Stimulated activated naive CD4-positive, alpha-beta T cell treated with Interleukin-2 at 50 U/mL for 16 hours (primary cell): ENCODE measurements around the gene PTCD1.
"Not testable (repeated sequence)": the region's sequence is repeated elsewhere in the genome, so short reads cannot be mapped to it uniquely, and the experiment has no call there.

ENCODE experiments used
- DNase-seq: peaks from one replicate; lab custom pipeline; 2025; lab: John Stamatoyannopoulos, UW

PTCD1 gene

GRCh38 chr7:99451936-99452335, 13.3 kb upstream of the PTCD1 start:
- no peak for DNase-seq

GRCh38 chr7:99449326-99449725, 10.7 kb upstream of the PTCD1 start:
- no peak for DNase-seq

- no peak for DNase-seq
Measured at GRCh38 chr7:99448855-99449254, 10.3 kb upstream of the PTCD1 start.

- no peak for DNase-seq
Measured at GRCh38 chr7:99447943-99448342, 9.3 kb upstream of the PTCD1 start.

DNA sequence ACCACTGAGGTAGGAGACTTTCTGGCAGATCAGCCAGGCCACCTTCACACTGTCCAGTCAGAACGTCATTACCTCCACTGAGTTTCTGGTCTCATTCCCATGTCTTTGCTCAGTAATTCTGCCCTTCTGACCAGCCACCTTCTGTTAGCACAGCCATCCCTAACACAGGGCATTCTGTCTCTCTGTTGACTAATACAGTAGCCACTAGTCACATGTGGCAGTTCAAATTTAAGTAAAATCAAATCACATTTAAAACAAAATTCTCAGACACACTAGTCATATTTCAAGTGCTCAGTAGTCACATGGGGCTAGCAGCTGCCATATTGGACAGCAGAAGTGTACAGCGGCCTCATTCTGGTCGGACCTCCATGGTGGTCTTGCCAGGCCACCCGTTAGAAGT, 7.5 kb upstream of the PTCD1 start:
- no peak for DNase-seq

- no peak for DNase-seq
Measured at GRCh38 chr7:99440195-99440594, 1.6 kb upstream of the PTCD1 start.

GRCh38 chr7:99437946-99438572, 539 bp downstream of the PTCD1 start:
- DNase-seq = no peak

DNA sequence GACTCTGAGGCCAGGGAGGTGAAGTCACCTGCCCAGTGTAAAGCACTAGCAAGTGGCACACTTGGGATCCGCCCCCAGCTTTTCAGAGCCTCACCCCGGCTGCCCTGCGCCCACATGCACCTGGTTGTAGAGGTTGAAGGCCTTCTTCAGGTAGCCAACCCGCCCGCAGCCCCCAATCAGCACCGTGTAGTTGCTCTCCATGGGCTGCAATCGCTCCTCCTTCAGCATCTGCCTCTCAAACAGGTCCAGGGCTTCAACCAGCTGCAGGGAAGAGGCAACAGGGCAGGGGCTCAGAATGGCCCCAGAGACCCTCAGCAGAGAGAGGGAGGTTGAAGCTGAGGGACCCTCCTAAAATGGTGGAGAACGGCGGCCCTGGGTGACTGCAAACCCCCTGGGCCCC, 5.4 kb downstream of the PTCD1 start:
- DNase-seq = no peak

- DNase-seq = not testable (repeated sequence)
Measured at GRCh38 chr7:99431756-99432540, 6.7 kb downstream of the PTCD1 start.

GRCh38 chr7:99429756-99430155, 8.8 kb downstream of the PTCD1 start:
- DNase-seq = no peak

DNA sequence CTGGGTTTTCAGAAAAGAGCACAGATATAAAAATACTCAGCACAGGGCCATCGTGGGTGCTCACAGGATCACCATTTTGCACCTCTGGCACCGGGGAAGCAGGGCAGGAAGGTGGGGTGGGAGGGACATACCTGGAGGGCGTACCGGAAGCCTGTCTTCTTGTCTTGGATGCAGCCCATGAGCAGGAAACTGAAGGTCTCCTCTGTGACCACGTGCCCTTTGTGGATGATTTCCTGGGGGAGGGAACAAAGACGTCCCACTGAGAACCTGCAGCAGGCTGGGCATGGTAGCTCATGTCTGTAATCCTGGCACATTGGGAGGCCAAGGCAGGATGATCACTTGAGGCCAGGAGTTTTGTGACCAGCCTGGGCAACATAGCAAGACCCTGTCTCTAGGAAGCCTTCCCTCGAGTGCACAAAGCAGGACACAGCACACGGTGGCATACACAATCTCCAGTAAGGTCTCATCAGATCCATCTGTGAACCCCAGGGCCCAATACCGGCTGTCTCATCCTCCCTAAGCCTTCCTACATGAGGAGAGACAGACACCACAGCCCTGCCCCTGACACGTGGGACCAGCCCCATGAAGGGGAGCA, 9.5 kb downstream of the PTCD1 start:
- DNase-seq = no peak

DNA sequence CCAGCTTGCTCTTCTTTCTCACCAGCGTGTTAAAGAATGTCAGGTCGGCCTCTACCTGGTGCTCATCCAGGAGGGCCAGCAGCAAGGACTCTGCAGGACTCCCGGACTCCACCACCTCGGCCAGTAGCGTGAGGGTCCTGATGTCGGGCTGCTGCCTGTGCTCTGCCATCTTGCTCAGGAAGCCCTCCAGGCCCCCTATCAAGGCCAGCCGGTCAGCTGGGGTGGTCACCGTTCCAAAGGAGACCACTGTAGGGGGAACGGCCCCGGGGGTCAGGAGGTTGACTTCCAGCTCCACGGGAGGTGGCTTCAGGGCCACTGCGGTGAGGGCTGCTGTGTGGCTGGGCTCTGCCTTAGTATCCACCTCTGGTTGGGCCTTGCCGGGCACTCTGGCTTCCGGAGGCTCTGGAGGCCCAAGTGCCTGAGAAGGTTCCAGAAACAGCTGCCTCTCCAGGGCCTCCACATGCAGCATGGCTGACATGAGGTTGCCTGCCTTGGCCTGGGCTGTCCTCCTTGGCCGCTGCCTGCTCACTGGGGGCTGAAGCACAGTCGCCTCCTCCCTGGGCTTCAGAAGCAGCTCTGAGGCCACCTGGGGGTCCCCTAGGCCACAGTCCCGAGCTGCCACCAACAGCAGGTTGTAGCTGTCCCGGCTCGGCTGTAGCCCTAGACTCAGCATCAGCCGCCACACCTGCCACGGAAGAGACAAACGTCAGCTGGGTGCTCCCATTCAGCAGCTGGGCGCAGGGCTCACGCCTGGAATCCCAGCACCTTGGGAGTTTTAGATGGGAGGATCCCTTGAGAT, 13.5 kb downstream of the PTCD1 start:
- DNase-seq = no peak

- DNase-seq = no peak
Measured at GRCh38 chr7:99422625-99423024, 16.0 kb downstream of the PTCD1 start.

GRCh38 chr7:99422186-99422585, 16.4 kb downstream of the PTCD1 start:
- DNase-seq = no peak

- no peak for DNase-seq
Measured at GRCh38 chr7:99420986-99421385, 17.6 kb downstream of the PTCD1 start.

DNA sequence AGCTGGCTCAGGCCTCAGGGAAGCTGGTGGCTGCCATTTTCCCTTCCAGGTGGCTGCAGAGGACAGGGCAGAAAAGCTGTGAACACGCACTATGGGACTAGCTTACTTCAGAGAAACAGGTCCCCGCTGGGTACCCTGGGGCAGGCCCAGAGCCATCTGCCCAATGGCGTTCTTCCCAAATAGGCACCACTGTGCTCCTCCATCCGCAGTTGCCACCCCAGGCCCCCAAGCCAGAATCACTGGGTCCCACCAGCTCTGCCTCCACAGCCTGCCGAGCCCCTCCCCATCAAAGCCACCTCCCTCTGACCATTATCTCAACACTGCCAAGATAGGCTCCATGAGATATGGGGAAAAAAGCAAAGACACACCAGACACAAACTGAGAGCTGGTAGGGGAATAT, 18.4 kb downstream of the PTCD1 start:
- no peak for DNase-seq

DNA sequence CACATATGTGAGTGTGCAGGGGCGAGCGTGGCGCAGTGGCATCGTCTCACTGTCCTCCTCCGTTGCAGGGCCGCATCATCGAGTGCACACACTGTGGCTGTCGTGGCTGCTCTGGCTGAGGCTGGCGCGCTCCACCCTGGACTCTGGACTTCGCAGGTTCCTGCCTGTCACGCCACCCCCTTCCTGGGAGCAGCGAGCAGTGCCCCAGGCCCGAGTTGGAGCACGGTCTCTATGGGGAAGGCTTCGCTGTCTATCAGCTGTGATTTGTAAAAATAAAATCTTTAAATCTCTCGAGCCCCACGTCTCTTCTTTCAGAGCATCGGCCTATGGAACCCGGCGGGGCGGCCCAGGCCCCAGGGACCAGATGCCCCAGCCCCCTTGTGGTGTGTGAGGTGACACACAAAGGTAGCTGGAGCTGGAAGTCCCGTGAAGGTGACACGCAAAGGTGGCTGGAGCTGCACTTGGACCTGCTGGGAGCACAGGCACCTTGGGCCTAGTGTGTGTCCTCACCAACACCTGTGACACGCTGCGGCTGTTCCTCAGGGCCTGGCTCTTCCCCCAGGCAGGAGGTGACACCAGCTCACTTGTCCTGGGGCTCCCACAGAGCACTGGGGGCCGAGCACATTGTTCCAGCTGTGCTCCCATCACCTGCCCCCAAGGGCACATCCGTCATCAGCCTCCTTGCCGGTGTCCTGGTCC, 19.1 kb downstream of the PTCD1 start:
- no peak for DNase-seq

DNA sequence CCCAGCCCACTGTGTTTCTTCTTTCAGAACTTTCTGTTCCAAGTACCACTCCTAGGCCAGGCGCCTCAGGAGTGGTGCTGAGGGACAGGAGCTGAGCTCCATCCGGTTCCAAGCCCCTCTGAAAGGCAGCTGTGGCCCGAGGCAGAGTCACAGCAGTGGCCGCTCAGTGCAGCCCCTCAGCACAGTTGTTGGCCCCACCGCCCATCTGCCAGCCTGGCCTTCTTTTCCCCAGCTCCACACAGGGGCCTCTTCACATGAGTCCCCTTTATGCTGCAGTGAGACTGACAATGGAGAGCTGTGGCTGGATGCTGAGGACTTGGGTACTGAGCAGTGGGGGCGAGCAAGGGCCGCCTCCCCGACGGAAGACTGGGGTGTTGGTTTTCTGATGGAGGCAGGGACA, 20.3 kb downstream of the PTCD1 start:
- no peak for DNase-seq

GRCh38 chr7:99415513-99416127, 23.0 kb downstream of the PTCD1 start:
- peak; percentile 15 for DNase-seq

DNA sequence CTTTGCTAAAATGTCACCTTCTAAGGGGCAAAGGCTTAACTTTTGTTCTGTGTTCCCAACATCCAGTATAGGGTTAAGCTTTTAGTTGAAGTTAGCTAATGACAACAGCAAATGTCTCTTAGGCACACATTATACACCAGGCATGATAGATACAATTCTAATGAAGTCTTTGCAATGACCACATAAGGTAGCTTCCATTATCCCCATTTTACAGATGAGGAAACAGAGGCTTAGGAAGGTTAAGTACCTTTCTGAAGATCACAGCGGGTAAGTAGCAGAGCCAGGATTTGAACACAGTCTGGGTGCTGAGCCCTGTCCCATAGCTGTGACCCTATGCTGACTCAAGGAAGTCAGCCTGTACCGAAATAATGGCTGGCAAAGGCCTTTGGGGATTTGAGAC, 28.0 kb downstream of the PTCD1 start:
- DNase-seq = no peak

GRCh38 chr7:99409806-99410205, 28.8 kb downstream of the PTCD1 start:
- DNase-seq = no peak

DNA sequence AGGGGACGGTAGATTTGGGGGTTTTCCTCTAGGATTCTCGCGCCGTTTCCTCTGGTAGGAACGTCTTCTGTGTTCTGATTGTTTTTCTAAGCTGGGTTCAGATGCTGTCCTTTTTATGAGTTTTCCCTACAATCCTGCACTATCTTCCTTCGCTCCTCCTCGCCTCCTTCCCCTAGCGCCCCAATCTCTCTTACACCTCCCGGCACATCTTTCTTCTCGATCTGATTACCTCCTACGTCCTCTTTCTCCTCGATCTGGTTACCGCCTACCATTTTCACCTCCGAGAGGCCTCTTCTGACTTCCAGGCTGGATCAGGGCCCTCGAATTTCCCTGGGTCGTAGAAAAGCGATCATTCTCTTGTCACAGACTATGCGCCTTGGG, 29.4 kb downstream of the PTCD1 start:
- no peak for DNase-seq
